Epithelial cell of umbilical artery (primary cell): ENCODE results near the gene CNDP2. TPM values are rescaled to one million over a fixed set of nuclear protein-coding genes. Genes with fewer than 3 reads are reported as not detected.

Experiments used
- total RNA-seq: library from RNA; depleted of rRNA; stranded (reverse); fragments of >200 nt; gene quantifications from 2 replicates; pipeline ENCODE4 v1.2.3, GENCODE V29; 2014

The CNDP2 gene
- total RNA-seq, result 50.0 and 168 TPM in 2 replicates

DNA sequence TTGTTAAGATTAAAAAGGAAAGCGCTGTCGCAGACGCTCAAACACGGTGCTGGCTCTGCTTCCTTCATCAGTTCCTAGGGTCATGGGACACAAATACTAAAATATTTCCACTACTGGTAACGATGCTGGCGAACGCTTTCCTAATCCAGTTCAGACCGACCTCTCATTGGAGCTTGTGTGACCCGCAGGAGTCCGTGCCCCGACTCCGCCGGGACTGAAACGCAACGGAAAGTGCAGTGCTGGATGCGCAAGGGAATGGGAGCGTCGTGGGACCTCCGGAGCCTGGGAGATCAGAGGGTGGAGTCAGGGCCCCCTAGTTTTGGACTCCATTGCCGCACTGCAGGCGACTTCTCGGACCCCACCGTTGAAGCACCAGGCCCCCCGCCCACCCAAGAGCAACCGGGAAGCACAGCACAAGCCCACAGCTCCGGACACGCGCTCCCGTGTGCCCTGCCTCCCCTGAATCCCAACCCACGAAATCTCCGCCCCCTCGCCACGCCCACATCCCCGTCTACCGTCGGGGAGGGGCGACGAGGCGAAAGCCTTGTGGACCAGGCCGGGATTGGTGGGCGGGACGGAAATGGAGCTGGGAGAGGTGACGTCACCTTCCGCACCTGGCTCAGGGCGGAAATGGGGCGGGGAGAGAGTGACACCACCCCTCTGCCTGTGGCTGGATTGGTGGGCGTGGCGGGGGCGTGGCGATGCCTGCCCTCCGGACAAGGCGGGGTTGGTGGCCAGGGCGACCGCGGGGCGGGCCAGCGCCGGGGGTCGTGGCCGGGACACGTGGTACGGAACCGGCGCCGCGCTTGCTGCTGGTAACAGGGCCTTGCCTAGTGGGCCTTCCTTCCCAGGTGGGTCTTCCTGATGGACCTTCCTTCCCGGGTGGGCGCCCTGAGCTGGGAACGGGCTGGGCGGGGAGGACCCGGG is at the start of gene CNDP2:
Gene CNDP2, plus strand, starts transcription at position 783 of the 927 bp plus-strand sequence. CDS start 3,611 bp downstream, outside the sequence.

DNA sequence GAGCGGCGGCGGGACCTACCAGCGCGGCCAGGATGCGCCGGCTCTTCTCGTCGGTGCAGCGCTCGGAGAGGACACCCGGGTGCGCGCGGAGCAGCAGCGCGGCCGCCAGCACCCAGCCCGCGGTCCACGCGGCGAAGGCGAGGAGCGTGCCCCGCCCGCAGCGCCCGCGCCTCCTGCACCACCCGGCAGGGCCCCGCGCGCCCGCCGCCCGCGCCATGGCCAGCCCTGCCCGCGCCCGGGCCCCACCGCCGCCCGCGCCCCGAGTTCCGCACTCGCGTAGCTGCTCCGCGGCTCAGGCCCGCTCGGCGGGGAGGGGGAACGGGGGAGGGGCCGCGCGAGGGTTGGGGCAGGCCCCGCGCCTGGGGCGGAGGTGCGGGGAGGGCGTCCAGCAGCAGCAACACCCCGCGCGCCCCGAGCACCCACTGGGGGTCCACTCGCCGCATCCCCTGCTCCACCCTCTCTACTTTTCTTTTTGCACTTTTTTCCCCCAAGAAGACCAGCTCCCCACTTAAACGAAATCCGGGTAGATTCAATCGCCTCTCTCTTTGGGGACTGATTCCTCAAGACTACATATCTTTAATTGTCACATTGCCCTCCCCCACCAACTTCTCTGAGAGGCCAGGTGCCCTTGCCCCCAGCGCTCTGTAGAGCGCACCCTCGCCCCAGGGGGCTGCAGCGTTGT is 39.0 kb upstream of the CNDP2 start, which contains the start of gene DIPK1C:
Gene DIPK1C, minus strand, starts transcription at position 266 of the 682 bp plus-strand sequence. Its CDS starts 49 bp downstream, at position 217.

DNA sequence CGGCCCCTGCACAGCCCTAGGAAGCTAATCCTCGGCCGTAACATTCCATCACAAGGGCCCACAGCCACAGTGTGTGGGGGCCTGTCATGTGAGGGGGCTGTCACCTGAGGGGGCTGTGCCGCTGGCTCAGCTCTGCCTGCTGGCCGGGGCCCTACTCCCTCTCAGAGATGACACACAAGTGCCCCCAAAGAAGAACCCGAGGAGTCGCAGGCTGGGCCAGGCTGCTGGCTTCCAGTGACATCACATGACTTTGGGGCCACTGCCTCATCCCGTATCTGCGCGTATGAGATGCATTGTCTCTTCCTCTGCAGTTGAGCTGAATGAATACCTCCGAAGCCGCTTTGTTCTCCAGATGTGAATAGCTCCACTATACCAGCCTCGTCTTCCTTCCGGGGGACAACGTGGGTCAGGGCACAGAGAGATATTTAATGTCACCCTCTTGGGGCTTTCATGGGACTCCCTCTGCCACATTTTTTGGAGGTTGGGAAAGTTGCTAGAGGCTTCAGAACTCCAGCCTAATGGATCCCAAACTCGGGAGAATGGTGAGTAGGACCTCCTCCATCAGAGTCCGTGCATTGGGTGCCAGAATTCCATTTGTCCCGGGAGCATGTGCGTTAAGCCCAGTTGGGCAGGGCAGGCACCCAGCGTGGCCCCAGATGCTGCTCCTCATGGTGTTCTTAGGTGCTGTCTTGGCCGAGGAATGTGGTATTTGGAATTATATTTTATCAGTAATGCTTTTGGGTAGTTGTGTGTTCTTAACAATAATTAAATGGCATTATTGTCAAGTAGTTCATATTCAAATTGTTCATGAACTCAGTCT is 38.2 kb downstream of the CNDP2 start, which contains the start of gene CNDP1:
Gene CNDP1, plus strand, starts transcription at position 351 of the 820 bp plus-strand sequence. Its CDS starts 168 bp downstream, at position 519.

Other genes with a start within 250 kb of the CNDP2 start
- gene CYB5A, start 204.4 kb upstream of the CNDP2 start, total RNA-seq, result 24.3 and 42.2 TPM in 2 replicates
- not detected in 2 replicates for gene C18orf63, start 180.5 kb upstream of the CNDP2 start, total RNA-seq
- gene DIPK1C, start 39.1 kb upstream of the CNDP2 start, total RNA-seq, result not detected in 2 replicates
- not detected in 2 replicates for gene CNDP1, start 38.1 kb downstream of the CNDP2 start, total RNA-seq
- 12.3 and 18.2 TPM in 2 replicates for gene ZNF407, start 101.5 kb downstream of the CNDP2 start, total RNA-seq